ENCODE measurements around the gene WAS. TPM values are rescaled to one million over a fixed set of nuclear protein-coding genes. Genes with fewer than 3 reads are reported as not detected.
A peak's percentile ranks its signal among the peaks of the same experiment; 100 is the strongest.

WAS gene
- total and polyA plus RNA-seq, 2 donors = 1.0 to 6.1 TPM

- Histone ChIP-seq H3K27ac (ENCODE audit: low read depth) (no peak overlapping the region), H3K4me3 (ENCODE audit: low read depth, low read length) (no peak overlapping the region), H3K4me1 (ENCODE audit: insufficient read depth) (no peaks in the 10 kb centered on the region), H3K36me3 (ENCODE audit: insufficient read depth) (no peaks in the 10 kb centered on the region)
- 80% methylated on average over 9 of the region's 9 CpGs for WGBS
- no peak for DNase-seq (ENCODE audit: extremely low spot score)
Measured at GRCh38 chrX:48711162-48711928, 27.7 kb downstream of the WAS start.

DNA sequence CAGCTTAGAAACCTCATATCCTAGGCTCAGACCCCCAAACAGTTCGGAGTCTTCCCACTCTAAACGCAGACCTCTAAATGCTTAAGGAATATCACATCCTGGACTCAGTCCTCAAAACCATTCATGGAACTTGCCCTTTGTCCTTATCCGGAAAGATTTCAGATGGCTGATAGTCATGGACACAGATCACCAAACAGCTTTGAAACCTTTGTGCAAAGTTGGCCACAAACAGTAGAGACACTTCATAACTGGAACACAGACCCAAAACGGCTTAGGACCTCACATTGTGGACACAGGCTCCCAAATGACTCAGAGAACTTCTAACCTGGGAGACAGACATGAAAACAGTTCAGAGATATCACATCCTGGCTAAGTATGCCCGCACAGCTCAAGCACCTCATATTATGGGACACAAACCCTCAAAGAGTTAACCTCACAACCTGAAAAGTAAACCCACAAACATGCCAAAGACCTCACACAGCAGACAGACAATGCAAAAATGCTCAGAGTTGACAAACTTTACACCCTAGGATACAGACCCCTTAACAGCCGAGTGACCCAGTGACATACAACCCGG lies 28.4 kb downstream of the WAS start:
- Histone ChIP-seq H3K4me1 (ENCODE audit: insufficient read depth) (no peaks in the 10 kb centered on the region), H3K36me3 (ENCODE audit: insufficient read depth) (no peaks in the 10 kb centered on the region), H3K27ac (ENCODE audit: low read depth) (no peak overlapping the region), H3K4me3 (ENCODE audit: low read depth, low read length) (no peak overlapping the region)
- WGBS = 75% methylated on average over 7 of the region's 7 CpGs
- DNase-seq (ENCODE audit: extremely low spot score) = no peak

DNA sequence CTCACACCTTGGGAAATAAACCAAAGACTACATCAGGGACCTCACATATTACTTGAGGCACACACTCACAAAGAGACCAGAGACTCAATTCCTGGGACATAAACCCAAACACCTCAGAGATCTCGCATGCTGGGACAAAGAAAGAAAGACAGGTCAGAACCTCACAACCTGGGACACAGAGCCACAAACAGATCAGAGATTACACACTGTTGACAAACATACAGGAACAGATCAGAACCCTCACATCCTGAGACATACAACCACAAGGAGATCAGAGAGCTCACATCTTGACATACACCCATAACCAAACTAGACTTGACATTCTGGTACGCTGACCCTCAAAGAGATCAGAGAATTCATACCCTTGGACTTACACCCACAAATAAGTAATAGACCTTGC lies 30.2 kb downstream of the WAS start:
- 76% methylated on average over 2 of the region's 2 CpGs for WGBS
- Histone ChIP-seq H3K4me1 (ENCODE audit: insufficient read depth) (no peaks in the 10 kb centered on the region), H3K27ac (ENCODE audit: low read depth) (peak overlapping the region; percentile 59), H3K36me3 (ENCODE audit: insufficient read depth) (no peaks in the 10 kb centered on the region), H3K4me3 (ENCODE audit: low read depth, low read length) (no peak overlapping the region)
- DNase-seq (ENCODE audit: extremely low spot score) = no peak

DNA sequence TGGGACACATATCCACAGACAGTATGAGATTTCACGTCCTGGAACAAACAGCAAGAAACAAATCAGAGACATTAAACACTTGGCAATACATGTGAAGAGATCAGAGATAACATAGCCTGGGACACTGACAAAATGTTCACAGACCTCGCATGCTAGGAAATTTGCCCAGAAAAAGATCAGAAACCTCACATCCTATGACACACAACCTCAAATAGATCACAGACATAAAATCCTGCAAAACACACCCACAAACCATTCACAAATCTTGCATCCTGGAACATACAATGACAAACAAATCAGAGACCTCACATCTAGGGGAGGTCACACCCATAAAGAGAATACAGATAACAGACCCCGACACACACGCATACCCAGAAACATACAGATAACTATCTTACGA lies 31.0 kb downstream of the WAS start:
- no peaks in the 10 kb centered on the region for H3K36me3 ChIP-seq (ENCODE audit: insufficient read depth)
- H3K27ac ChIP-seq (ENCODE audit: low read depth) = no peak overlapping the region
- H3K4me3 ChIP-seq (ENCODE audit: low read depth, low read length) = no peak overlapping the region
- DNase-seq (ENCODE audit: extremely low spot score) = no peak
- no peaks in the 10 kb centered on the region for H3K4me1 ChIP-seq (ENCODE audit: insufficient read depth)
- WGBS = 27% methylated on average over 5 of the region's 5 CpGs

- Histone ChIP-seq H3K27ac (ENCODE audit: low read depth) (peak overlapping the region; percentile 23), H3K36me3 (ENCODE audit: insufficient read depth) (no peaks in the 10 kb centered on the region), H3K4me3 (ENCODE audit: low read depth, low read length) (no peak overlapping the region), H3K4me1 (ENCODE audit: insufficient read depth) (no peaks in the 10 kb centered on the region)
- 41% methylated on average over 2 of the region's 2 CpGs for WGBS
- no peak for DNase-seq (ENCODE audit: extremely low spot score)
Measured at GRCh38 chrX:48715072-48715471, 31.5 kb downstream of the WAS start.

DNA sequence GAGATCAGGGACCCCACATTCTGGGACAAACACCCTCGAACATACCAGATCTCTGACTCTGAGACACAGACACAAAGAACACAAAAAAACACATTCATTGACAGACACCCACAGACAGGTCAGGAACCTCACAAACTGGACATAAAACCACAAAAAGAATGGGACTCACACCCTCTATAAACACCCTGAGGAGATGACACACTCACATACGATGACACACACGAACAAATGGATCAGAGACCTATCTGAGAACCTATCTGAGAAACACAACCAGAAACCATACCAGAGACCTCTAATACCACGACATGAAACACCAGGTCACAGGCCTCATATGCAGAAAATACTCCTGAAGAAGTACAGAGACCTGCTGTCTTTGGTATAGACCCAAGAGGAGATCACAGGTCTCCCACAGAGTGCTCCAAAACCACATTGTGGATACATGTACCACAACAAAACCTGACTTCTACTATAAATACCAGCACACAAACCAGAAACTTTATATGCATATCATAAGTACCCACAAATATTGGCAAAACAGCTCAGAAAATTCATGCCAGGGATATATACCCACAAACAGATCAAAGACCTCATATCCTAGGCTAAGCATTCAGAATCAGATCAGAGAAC lies 32.4 kb downstream of the WAS start:
- no peaks in the 10 kb centered on the region for H3K4me1 ChIP-seq (ENCODE audit: insufficient read depth)
- H3K36me3 ChIP-seq (ENCODE audit: insufficient read depth) = no peaks in the 10 kb centered on the region
- H3K4me3 ChIP-seq (ENCODE audit: low read depth, low read length) = no peak overlapping the region
- peak overlapping the region; percentile 56 for H3K27ac ChIP-seq (ENCODE audit: low read depth)
- no peak for DNase-seq (ENCODE audit: extremely low spot score)
- 75% methylated on average over 4 of the region's 4 CpGs for WGBS

- Histone ChIP-seq H3K27ac (ENCODE audit: low read depth) (no peak overlapping the region), H3K4me3 (ENCODE audit: low read depth, low read length) (no peak overlapping the region), H3K4me1 (ENCODE audit: insufficient read depth) (no peaks in the 10 kb centered on the region), H3K36me3 (ENCODE audit: insufficient read depth) (no peaks in the 10 kb centered on the region)
- no peak for DNase-seq (ENCODE audit: extremely low spot score)
- WGBS = 76% methylated on average over 2 of the region's 2 CpGs
Measured at GRCh38 chrX:48719958-48720357, 36.4 kb downstream of the WAS start.

- DNase-seq (ENCODE audit: extremely low spot score) = no peak
- H3K4me1 ChIP-seq (ENCODE audit: insufficient read depth) = no peaks in the 10 kb centered on the region
- H3K36me3 ChIP-seq (ENCODE audit: insufficient read depth) = no peaks in the 10 kb centered on the region
- 79% methylated on average over 4 of the region's 4 CpGs for WGBS
- H3K4me3 ChIP-seq (ENCODE audit: low read depth, low read length) = no peak overlapping the region
- no peak overlapping the region for H3K27ac ChIP-seq (ENCODE audit: low read depth)
Measured at GRCh38 chrX:48720577-48721250, 37.1 kb downstream of the WAS start.

- no peak for DNase-seq (ENCODE audit: extremely low spot score)
- Histone ChIP-seq H3K36me3 (ENCODE audit: insufficient read depth) (no peaks in the 10 kb centered on the region), H3K27ac (ENCODE audit: low read depth) (no peak overlapping the region), H3K4me3 (ENCODE audit: low read depth, low read length) (no peak overlapping the region), H3K4me1 (ENCODE audit: insufficient read depth) (no peaks in the 10 kb centered on the region)
Measured at GRCh38 chrX:48721916-48722315, 38.3 kb downstream of the WAS start.

DNA sequence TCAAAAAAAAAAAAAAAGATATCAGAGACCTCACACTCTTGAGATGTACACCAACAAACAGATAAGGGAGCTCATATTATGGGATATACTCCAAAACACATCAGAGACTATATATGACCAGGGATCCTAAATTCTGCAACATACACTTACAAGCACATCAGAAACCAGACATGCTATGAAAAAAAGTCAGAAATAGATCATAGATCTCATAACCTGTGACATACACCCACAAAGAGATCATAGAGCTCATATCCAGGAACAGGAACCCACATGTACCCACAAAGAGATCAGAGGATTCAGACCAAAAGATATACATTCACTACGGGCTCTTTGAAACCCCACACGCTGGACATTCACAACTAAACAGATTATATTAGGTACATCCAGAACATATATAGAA lies 43.0 kb downstream of the WAS start:
- Histone ChIP-seq H3K36me3 (ENCODE audit: insufficient read depth) (no peaks in the 10 kb centered on the region), H3K27ac (ENCODE audit: low read depth) (no peak overlapping the region), H3K4me1 (ENCODE audit: insufficient read depth) (no peaks in the 10 kb centered on the region), H3K4me3 (ENCODE audit: low read depth, low read length) (no peak overlapping the region)
- DNase-seq (ENCODE audit: extremely low spot score) = no peak
- whole genome bisulfite sequencing = 95% methylated on average over 2 of the region's 2 CpGs

- DNase-seq (ENCODE audit: extremely low spot score) = no peak
- Histone ChIP-seq H3K36me3 (ENCODE audit: insufficient read depth) (no peaks in the 10 kb centered on the region), H3K27ac (ENCODE audit: low read depth) (no peak overlapping the region), H3K4me1 (ENCODE audit: insufficient read depth) (no peaks in the 10 kb centered on the region), H3K4me3 (ENCODE audit: low read depth, low read length) (no peak overlapping the region)
Measured at GRCh38 chrX:48728653-48729052, 45.1 kb downstream of the WAS start.

GRCh38 chrX:48736303-48736702 lies 52.7 kb downstream of the WAS start:
- H3K27ac ChIP-seq (ENCODE audit: low read depth) = no peak overlapping the region
- no peak overlapping the region for H3K4me3 ChIP-seq (ENCODE audit: low read depth, low read length)
- H3K4me1 ChIP-seq (ENCODE audit: insufficient read depth) = no peaks in the 10 kb centered on the region
- DNase-seq (ENCODE audit: extremely low spot score) = no peak
- 68% methylated on average over 1 of the region's 1 CpG for WGBS
- no peaks in the 10 kb centered on the region for H3K36me3 ChIP-seq (ENCODE audit: insufficient read depth)

- Histone ChIP-seq H3K27ac (ENCODE audit: low read depth) (no peak overlapping the region), H3K36me3 (ENCODE audit: insufficient read depth) (no peaks in the 10 kb centered on the region), H3K4me1 (ENCODE audit: insufficient read depth) (no peaks in the 10 kb centered on the region), H3K4me3 (ENCODE audit: low read depth, low read length) (no peak overlapping the region)
- WGBS = 5% methylated on average over 10 of the region's 10 CpGs
- no peak for DNase-seq (ENCODE audit: extremely low spot score)
Measured at GRCh38 chrX:48736878-48737212, 53.2 kb downstream of the WAS start.

All from urinary bladder (tissue), 4 donors.